Breast epithelium (tissue), 4 donors: ENCODE results near the gene SLC2A4RG. TPM values are rescaled to one million over a fixed set of nuclear protein-coding genes. Genes with fewer than 3 reads are reported as not detected.

ENCODE experiments used
- DNase-seq, 2 donors: peaks; one replicate each; pipeline ENCODE4 v3.0.0-alpha.2; 2019; ENCODE audit warnings: low spot score in 2 of 2
- H3K27ac ChIP-seq, 2 donors: fragments of 200-600 bp; sonication (generic) in 1 of 2; one replicate each; pipeline ENCODE4 v1.5.1; 2016 to 2019; ENCODE audit warnings: mild to moderate bottlenecking in 1 of 2
- H3K27me3 ChIP-seq, 2 donors: fragments of 200-600 bp; sonication (generic) in 1 of 2; one replicate each; pipeline versions ENCODE4 v1.5.1 to v1.6.0; 2017 to 2019; ENCODE audit warnings: control low read depth in 1 of 2, mild to moderate bottlenecking in 1 of 2
- H3K36me3 ChIP-seq: fragments of 200-600 bp; one replicate; pipeline ENCODE4 v1.5.1; 2019
- H3K4me1 ChIP-seq, 2 donors: fragments of 200-600 bp; sonication (generic); one replicate each; pipeline ENCODE4 v1.5.1; 2016 to 2019; ENCODE audit warnings: control low read depth in 1 of 2
- H3K4me3 ChIP-seq, 3 donors: fragments of 200-600 bp; sonication (generic); 1 replicate in 2 of 3; 2 replicates in 1 of 3; pipeline ENCODE4 v1.5.1; 2016 to 2019; ENCODE audit warnings: mild to moderate bottlenecking in 3 of 3, moderate library complexity in 2 of 3
- H3K9me3 ChIP-seq, 2 donors: fragments of 200-600 bp; sonication (generic) in 1 of 2; one replicate each; pipeline ENCODE4 v1.5.1; 2016 to 2019; ENCODE audit warnings: control low read depth in 1 of 2
- CTCF ChIP-seq, 3 donors: fragments of 450-650 bp; IDR thresholded peaks; one replicate each; pipeline ENCODE4 v1.5.1; 2016 to 2017; ENCODE audit warnings: antibody characterized with exemption in 3 of 3, mild to moderate bottlenecking in 3 of 3, moderate library complexity in 3 of 3
- POLR2A ChIP-seq: fragments of 450-650 bp; IDR thresholded peaks from one replicate; pipeline ENCODE4 v1.6.1; 2016; ENCODE audit warnings: antibody characterized with exemption, mild to moderate bottlenecking, moderate library complexity
- POLR2AphosphoS5 ChIP-seq, 3 donors: sonication (generic); formaldehyde crosslinking; IDR thresholded peaks; one replicate each; pipeline ENCODE4 v1.6.1; 2017; ENCODE audit warnings: antibody characterized with exemption in 3 of 3
- intact Hi-C: fragments of 100-400 bp; cut with DNase I; formaldehyde crosslinking; loops from one replicate; pipeline ENCODE4 v1.15.1; 2023; ENCODE audit warnings: low total_unique reads
- total RNA-seq, 3 donors: library from RNA; depleted of rRNA; stranded (reverse); fragments of >200 nt; gene quantifications; one replicate each; pipeline ENCODE4 v1.1.0, GENCODE V29; 2016

Gene SLC2A4RG
- total RNA-seq, 3 donors from 2014 or later: 22.9 to 58.9 (median 36.9) TPM

GRCh38 chr20:63732118-63733095 lies 7.2 kb upstream of the SLC2A4RG start:
- H3K36me3 ChIP-seq: no peaks in the 10 kb centered on the region
- H3K27me3 ChIP-seq: no peaks in the 10 kb centered on the region
- no peak overlapping the region for H3K27ac ChIP-seq
- TF ChIP-seq POLR2A (no peak), CTCF (IDR thresholded peaks at IDR 0.05) (no peak), POLR2AphosphoS5 (IDR thresholded peaks at IDR 0.05) (no peak)
- intact Hi-C loops: no loop called here
- no peak for DNase-seq
- H3K9me3 ChIP-seq: no peaks in the 10 kb centered on the region
- no peak overlapping the region for H3K4me3 ChIP-seq
- peaks cover 0 to 2% of the 10 kb centered on the region in 2 donors for H3K4me1 ChIP-seq

DNA sequence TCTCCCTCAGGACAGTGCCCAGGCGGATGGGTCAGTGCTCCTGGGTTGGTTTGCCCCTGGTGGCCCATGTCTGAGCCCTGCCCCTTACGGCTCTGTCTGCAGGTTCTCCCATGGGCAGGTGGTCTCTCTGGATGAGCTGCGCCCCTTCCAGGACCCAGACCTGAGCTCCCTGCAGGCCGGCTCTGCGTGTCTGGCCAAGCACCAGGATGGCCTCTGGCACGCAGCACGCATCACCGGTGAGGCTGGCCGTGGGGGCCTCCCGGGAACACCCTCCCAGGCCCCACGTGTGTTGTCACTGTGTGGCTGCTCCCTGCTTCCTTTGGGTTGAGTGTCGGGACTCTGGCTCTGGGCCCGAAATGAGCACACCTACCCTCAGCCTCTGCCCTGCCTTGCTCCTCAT lies 6.5 kb upstream of the SLC2A4RG start:
- peaks cover 6 to 7% of the 10 kb centered on the region in 2 donors for H3K4me1 ChIP-seq
- no peak for DNase-seq
- intact Hi-C loops: no loop called here
- H3K9me3 ChIP-seq: no peaks in the 10 kb centered on the region
- no peak overlapping the region for H3K4me3 ChIP-seq
- no peaks in the 10 kb centered on the region for H3K36me3 ChIP-seq
- TF ChIP-seq POLR2A (no peak), CTCF (IDR thresholded peaks at IDR 0.05) (no peak), POLR2AphosphoS5 (IDR thresholded peaks at IDR 0.05) (no peak)
- no peaks in the 10 kb centered on the region for H3K27me3 ChIP-seq
- H3K27ac ChIP-seq: no peak overlapping the region

GRCh38 chr20:63733579-63734081 lies 5.9 kb upstream of the SLC2A4RG start:
- no peak overlapping the region for H3K4me3 ChIP-seq
- H3K27me3 ChIP-seq: no peaks in the 10 kb centered on the region
- no peak overlapping the region for H3K27ac ChIP-seq
- no peaks in the 10 kb centered on the region for H3K36me3 ChIP-seq
- no peaks in the 10 kb centered on the region for H3K9me3 ChIP-seq
- intact Hi-C loops: no loop called here
- H3K4me1 ChIP-seq: peaks cover 11 to 13% of the 10 kb centered on the region in 2 donors
- DNase-seq: no peak
- TF ChIP-seq POLR2AphosphoS5 (IDR thresholded peaks at IDR 0.05) (no peak), POLR2A (no peak), CTCF (IDR thresholded peaks at IDR 0.05) (no peak)

DNA sequence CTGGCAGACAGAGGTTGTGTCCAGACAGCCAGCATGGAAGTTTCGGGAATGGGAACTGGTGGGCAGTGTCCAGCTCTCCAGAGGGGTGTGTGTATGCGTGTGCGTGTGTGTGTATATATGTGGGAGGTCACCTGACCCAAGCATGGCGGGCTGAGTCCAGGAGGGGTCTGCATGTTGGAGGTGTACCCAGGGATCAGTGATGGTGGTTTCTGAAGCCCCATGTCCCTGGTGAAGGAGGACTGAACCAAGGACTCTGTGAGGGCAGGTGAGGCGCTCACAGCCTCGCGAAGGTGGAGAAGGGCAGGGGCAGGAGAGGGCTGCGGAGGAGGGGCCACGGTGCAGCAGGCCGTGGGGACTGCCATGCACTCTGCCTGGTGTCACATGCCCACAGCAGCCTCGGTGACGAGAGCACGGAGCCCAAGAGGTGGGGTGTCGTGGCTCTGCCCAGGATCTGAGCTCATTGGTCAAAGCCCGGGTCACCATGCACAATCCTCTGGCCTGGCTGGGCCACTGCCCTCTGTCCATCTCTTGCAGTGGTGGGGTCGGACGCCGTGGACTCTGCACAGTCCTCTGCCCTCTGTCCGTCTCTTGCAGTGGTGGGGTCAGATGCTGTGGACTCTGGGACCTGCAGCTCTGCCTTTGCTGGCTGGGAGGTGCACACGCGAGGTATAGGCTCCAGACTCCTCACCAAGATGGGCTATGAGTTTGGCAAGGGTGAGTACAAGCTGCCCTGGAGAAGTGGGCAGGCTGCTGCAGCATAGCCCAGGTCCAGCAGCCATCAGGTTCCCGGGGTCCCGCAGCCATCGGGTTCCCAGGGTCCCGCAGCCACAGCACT lies 5.2 kb upstream of the SLC2A4RG start:
- Histone ChIP-seq H3K36me3 (no peaks in the 10 kb centered on the region), H3K9me3 (no peaks in the 10 kb centered on the region), H3K27me3 (no peaks in the 10 kb centered on the region), H3K4me3 (no peak overlapping the region), H3K27ac (no peak overlapping the region), H3K4me1 (peaks cover 13 to 14% of the 10 kb centered on the region in 2 donors)
- TF ChIP-seq POLR2A (no peak), CTCF (IDR thresholded peaks at IDR 0.05) (no peak)
- intact Hi-C loops: no loop called here
- no peak for DNase-seq
